Measurements from ENCODE around the gene TRPM5. TPM values are rescaled to one million over a fixed set of nuclear protein-coding genes. Genes with fewer than 3 reads are reported as not detected.
A peak's percentile ranks its signal among the peaks of the same experiment; 100 is the strongest.

The TRPM5 gene
- total RNA-seq, 1 experiment from 2014 or later: 0.07 TPM

- H3K4me3 Mint-ChIP-seq: peak overlapping the region; percentile 83
- ChIA-PET CTCF (interaction anchor here (0.9 to 7.7 kb wide), 4 partner anchors 20 to 94 kb away, joined by 3 to 81 read pairs (median 33); no protein-coding TSS in a partner anchor), POLR2A (no interaction called here)
- no peaks in the 10 kb centered on the region for H3K27me3 Mint-ChIP-seq (ENCODE audit: low read depth)
- H3K4me1 Mint-ChIP-seq: peaks cover 5% of the 10 kb centered on the region; the same call in 1 of the 2 replicates
- peak overlapping the region; percentile 82 for H3K27ac Mint-ChIP-seq
- peaks cover 15% of the 10 kb centered on the region for H3K36me3 Mint-ChIP-seq
- DNase-seq (ENCODE audit: low spot score): no peak
- TF ChIP-seq GRHL2 (CRISPR knock-in tag; IDR thresholded peaks at IDR 0.05; ENCODE audit: insufficient replicate concordance, severe bottlenecking) (no peak), MXD4 (CRISPR knock-in tag; IDR thresholded peaks at IDR 0.05; ENCODE audit: borderline replicate concordance) (no peak), ZBTB43 (CRISPR knock-in tag; IDR thresholded peaks at IDR 0.05) (no peak), MYBL2 (CRISPR knock-in tag; IDR thresholded peaks at IDR 0.05) (no peak)
- no peak for ATAC-seq
- no peaks in the 10 kb centered on the region for H3K9me3 Mint-ChIP-seq
These were observed 45.5 kb downstream of the TRPM5 start for GRCh38 chr11:2398664-2399355.

GRCh38 chr11:2397005-2397404 is 47.3 kb downstream of the TRPM5 start:
- ChIA-PET CTCF (interaction anchor here (6.2 kb wide), 1 partner anchor 92 kb away, joined by 62 read pairs; no protein-coding TSS in a partner anchor), POLR2A (no interaction called here)
- no peak for ATAC-seq
- peaks cover 9% of the 10 kb centered on the region for H3K36me3 Mint-ChIP-seq
- peaks cover 5% of the 10 kb centered on the region; the same call in 1 of the 2 replicates for H3K4me1 Mint-ChIP-seq
- no peaks in the 10 kb centered on the region for H3K27me3 Mint-ChIP-seq (ENCODE audit: low read depth)
- no peaks in the 10 kb centered on the region for H3K9me3 Mint-ChIP-seq
- TF ChIP-seq SMAD4 (CRISPR knock-in tag; IDR thresholded peaks at IDR 0.05): no peak
- no peak for TF ChIP-seq CTCF (IDR thresholded peaks at IDR 0.05)
- no peak for TF ChIP-seq ZNF219 (CRISPR knock-in tag; IDR thresholded peaks at IDR 0.05; ENCODE audit: borderline replicate concordance)
- no peak for TF ChIP-seq NFYB (CRISPR knock-in tag; conservative IDR thresholded peaks at IDR 0.05; ENCODE audit: low read depth)
- TF ChIP-seq ZNF416 (CRISPR knock-in tag; IDR thresholded peaks at IDR 0.05): no peak
- TF ChIP-seq ESRRA (CRISPR knock-in tag; IDR thresholded peaks at IDR 0.05; ENCODE audit: borderline replicate concordance): no peak
- TF ChIP-seq ZNF138 (CRISPR knock-in tag; conservative IDR thresholded peaks at IDR 0.05): no peak
- no peak for TF ChIP-seq ZNF121 (CRISPR knock-in tag; IDR thresholded peaks at IDR 0.05)
- TF ChIP-seq TEAD1 (CRISPR knock-in tag; IDR thresholded peaks at IDR 0.05): no peak
- no peak for TF ChIP-seq PRRX2 (CRISPR knock-in tag; IDR thresholded peaks at IDR 0.05)
- no peak for TF ChIP-seq CREM (CRISPR knock-in tag; IDR thresholded peaks at IDR 0.05)
- no peak for TF ChIP-seq FOXK1 (CRISPR knock-in tag; IDR thresholded peaks at IDR 0.05)
- TF ChIP-seq ARID4B (CRISPR knock-in tag; IDR thresholded peaks at IDR 0.05; ENCODE audit: borderline replicate concordance): no peak
- no peak for TF ChIP-seq IRF1 (CRISPR knock-in tag; IDR thresholded peaks at IDR 0.05)
- no peak for DNase-seq (ENCODE audit: low spot score)
- H3K27ac Mint-ChIP-seq: no peak overlapping the region
- no peak overlapping the region for H3K4me3 Mint-ChIP-seq

Data from WTC11 (cell line).